Measurements from ENCODE around the gene HACD2.
A peak's percentile ranks its signal among the peaks of the same experiment; 100 is the strongest.
"Not testable (repeated sequence)": the region's sequence is repeated elsewhere in the genome, so short reads cannot be mapped to it uniquely, and the experiment has no call there.

Gene HACD2

GRCh38 chr3:123611082-123611481, 26.2 kb upstream of the HACD2 start:
- no peak for DNase-seq (ENCODE audit: low spot score)

- peak; percentile 75 for DNase-seq (ENCODE audit: low spot score)
Observed at GRCh38 chr3:123610331-123610730, 25.5 kb upstream of the HACD2 start.

- DNase-seq (ENCODE audit: low spot score): no peak
Observed at GRCh38 chr3:123609063-123609462, 24.2 kb upstream of the HACD2 start.

- DNase-seq (ENCODE audit: low spot score): no peak
Observed at GRCh38 chr3:123608263-123608937, 23.5 kb upstream of the HACD2 start.

- no peak for DNase-seq (ENCODE audit: low spot score)
Observed at GRCh38 chr3:123606527-123606926, 21.7 kb upstream of the HACD2 start.

GRCh38 chr3:123605789-123606234, 21.0 kb upstream of the HACD2 start:
- peak; percentile 84 for DNase-seq (ENCODE audit: low spot score)

- not testable (repeated sequence) for DNase-seq (ENCODE audit: low spot score)
Observed at GRCh38 chr3:123603153-123603552, 18.3 kb upstream of the HACD2 start.

GRCh38 chr3:123602325-123602724, 17.5 kb upstream of the HACD2 start:
- peak; percentile 62 for DNase-seq (ENCODE audit: low spot score)

- DNase-seq (ENCODE audit: low spot score): not testable (repeated sequence)
Observed at GRCh38 chr3:123600863-123601262, 16.0 kb upstream of the HACD2 start.

GRCh38 chr3:123597561-123597960, 12.7 kb upstream of the HACD2 start:
- DNase-seq (ENCODE audit: low spot score): no peak

GRCh38 chr3:123595396-123596180, 10.7 kb upstream of the HACD2 start:
- no peak for DNase-seq (ENCODE audit: low spot score)

- no peak for DNase-seq (ENCODE audit: low spot score)
Observed at GRCh38 chr3:123593381-123593780, 8.5 kb upstream of the HACD2 start.

GRCh38 chr3:123590685-123591450, 6.0 kb upstream of the HACD2 start:
- no peak for DNase-seq (ENCODE audit: low spot score)

- no peak for DNase-seq (ENCODE audit: low spot score)
Observed at GRCh38 chr3:123587401-123587800, 2.5 kb upstream of the HACD2 start.

GRCh38 chr3:123586968-123587367, 2.1 kb upstream of the HACD2 start:
- DNase-seq (ENCODE audit: low spot score): peak; percentile 33

- peak; percentile 80 for DNase-seq (ENCODE audit: low spot score)
Observed at GRCh38 chr3:123586131-123586530, 1.3 kb upstream of the HACD2 start.

GRCh38 chr3:123584284-123584987, 417 bp downstream of the HACD2 start:
- no peak for DNase-seq (ENCODE audit: low spot score)

GRCh38 chr3:123583561-123583960, 1.3 kb downstream of the HACD2 start:
- DNase-seq (ENCODE audit: low spot score): no peak

GRCh38 chr3:123582315-123582714, 2.5 kb downstream of the HACD2 start:
- DNase-seq (ENCODE audit: low spot score): no peak

- DNase-seq (ENCODE audit: low spot score): no peak
Observed at GRCh38 chr3:123576122-123576521, 8.7 kb downstream of the HACD2 start.

GRCh38 chr3:123571973-123572365, 12.9 kb downstream of the HACD2 start:
- no peak for DNase-seq (ENCODE audit: low spot score)

Measured in kidney tubule cell (primary cell).